H4 (cell line): ENCODE data around the gene NUMBL. TPM values are rescaled to one million over a fixed set of nuclear protein-coding genes. Genes with fewer than 3 reads are reported as not detected.
"Not testable (repeated sequence)": the region's sequence is repeated elsewhere in the genome, so short reads cannot be mapped to it uniquely, and the experiment has no call there.

Source experiments
- DNase-seq: peaks from one replicate; pipeline ENCODE4 v3.0.0-alpha.2; 2015; ENCODE audit warnings: low spot score
- total RNA-seq: library from RNA; depleted of rRNA; stranded (reverse); fragments of >200 nt; shearing (Covaris generic); gene quantifications from 2 replicates; pipeline ENCODE4 v1.2.3, GENCODE V29; 2014

Gene NUMBL
- total RNA-seq, 1 experiment from 2014 or later: 18.4 TPM

- no peak for DNase-seq
Observed at GRCh38 chr19:40663695-40664692, 26.5 kb downstream of the NUMBL start.

- peak; percentile 85 for DNase-seq
Observed at GRCh38 chr19:40662925-40663694, 27.3 kb downstream of the NUMBL start.

DNA sequence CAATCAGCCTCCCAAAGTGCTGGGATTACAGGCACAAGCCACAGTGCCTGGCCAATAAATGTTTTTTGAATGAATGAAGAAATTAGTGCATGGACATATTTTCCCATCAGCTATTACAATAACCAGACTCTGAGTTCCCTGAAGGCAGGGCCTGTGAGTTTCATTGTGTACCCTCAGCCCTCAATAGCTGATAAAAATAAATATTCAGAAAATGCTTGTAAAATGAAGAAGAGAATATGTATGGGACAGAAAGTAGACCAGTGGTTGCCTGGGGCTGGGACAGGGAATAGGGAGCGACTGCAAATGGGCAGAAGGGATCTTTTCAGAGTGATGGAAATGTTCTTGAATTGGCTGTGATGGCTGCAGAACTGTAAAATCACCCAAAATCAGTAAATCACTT lies 28.8 kb downstream of the NUMBL start:
- DNase-seq: no peak

GRCh38 chr19:40659566-40659965 lies 30.9 kb downstream of the NUMBL start:
- DNase-seq: no peak

DNA sequence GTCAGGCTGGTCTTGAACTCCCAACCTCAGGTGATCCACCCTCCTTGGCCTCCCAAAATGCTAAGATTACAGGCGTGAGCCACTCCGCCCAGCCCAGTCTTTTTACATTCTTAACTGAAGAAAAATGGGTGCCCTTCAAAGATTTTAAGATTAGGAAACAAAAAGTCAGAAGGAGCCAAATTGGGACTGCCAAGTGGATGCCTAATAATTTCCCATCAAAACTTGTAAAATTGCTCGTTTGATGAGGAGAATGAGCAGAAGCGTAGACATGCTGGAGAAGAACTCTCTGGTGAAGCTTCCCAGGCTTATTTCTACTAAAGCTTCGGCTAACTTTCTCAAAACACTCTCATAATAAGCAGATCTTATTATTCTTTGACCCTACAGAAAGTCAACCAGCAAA lies 31.3 kb downstream of the NUMBL start:
- no peak for DNase-seq

GRCh38 chr19:40658031-40658430 lies 32.4 kb downstream of the NUMBL start:
- no peak for DNase-seq

DNA sequence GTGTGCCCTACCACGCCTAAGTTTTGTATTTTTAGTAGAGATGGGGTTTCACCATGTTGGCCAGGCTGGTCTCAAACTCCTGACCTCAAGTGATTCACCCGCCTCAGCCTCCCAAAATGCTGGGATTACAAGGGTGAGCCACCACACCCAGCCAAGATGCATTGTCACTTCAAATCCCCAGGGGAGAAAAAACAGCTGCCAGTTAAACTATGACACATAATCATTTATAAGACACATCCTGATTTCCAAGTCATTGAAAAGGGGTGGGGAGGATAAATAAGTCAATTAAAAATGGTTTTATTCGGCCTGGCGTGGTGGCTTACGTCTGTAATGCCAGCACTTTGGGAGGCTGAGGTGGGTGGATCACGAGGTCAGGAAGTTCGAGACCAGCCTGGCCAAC lies 34.8 kb downstream of the NUMBL start:
- DNase-seq: not testable (repeated sequence)

- DNase-seq: not testable (repeated sequence)
Observed at GRCh38 chr19:40652303-40652702, 38.1 kb downstream of the NUMBL start.

DNA sequence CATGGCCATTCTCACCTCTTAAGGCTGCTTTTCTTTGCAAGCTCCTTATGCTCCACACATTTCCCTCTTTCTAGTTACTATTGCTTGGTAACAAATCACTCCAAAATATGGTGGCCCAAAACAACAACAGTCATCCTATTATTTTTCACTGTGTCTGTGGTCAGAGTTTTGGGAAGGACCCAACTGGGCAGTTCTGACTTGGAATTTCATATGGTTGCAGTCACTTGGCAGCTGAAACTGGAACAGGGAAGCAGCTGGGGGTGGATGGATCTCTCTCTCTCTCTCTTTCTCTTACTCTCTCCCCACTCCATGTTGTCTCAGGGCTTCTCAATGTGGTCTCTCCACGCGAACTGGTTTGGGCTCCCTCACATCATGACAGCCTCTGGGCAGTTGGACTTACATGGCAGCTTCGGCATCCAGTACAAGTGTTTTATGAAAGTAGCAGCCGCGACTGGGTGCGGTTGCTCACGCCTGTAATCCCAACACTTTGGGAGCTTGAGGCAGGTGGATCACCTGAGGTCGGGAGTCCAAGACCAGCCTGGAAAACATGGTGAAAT lies 39.6 kb downstream of the NUMBL start:
- no peak for DNase-seq

DNA sequence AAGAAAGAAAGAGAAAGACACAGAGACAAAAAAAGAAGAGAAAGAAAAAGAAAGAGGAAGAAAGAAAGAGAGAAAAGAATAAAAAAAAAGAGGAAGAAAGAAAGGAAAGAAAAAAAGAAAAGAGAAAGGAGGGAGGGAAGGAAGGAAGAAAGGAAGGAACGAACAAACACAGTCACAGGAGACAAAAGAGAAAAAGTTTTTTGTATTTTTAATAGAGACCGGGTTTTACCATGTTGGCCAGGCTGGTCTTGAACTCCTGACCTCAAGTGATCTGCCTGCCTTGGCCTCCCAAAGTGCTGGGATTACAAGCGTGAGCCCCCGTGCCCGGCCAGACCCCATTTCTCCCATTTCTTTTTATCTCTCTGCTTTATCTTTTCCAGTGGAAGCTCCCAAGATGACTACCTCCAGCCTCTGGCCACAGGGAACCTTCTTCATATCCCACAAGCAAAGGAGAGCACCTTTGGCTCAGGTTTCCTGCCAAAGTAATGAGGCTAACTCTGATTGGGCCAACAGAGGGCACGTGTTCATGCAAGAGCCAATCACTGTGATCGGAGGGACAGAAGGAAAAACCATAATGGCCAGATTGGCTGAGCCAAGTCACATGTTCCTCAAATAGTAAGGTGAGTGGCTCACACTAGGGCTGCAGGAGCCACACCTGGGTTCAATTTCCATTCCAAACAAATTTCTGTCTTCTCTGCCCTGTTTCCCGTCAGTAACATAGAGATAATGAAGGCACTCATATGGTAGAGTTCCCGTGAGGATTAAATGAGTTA lies 40.4 kb downstream of the NUMBL start:
- DNase-seq: not testable (repeated sequence)

GRCh38 chr19:40646743-40647254 lies 43.7 kb downstream of the NUMBL start:
- DNase-seq: no peak

DNA sequence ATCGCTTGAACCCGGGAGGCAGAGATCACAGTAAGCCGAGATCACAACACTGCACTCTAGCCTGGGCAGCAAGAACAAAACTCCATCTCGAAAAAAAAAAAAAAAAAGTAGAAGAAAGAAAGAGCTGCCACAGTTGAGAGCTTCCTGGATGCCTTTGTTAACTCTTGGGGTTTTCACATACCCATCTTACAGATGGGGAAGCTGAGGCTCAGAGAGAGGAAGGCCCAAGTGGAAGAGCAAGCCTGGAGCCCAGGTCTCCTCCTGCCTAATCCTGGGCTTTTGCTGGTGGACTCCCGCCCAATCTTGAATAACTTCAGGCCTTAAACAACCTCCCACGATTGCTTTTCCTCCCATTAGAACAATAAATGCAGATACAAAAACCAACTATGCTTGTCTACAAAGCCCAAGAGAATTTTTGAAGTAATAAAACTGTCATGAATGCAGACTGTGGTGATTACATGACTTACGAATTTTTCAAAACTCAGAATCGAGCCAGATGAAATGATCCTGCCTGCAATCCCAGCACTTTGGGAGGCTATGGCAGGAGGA lies 47.6 kb downstream of the NUMBL start:
- DNase-seq: no peak

- DNase-seq: no peak
Observed at GRCh38 chr19:40642051-40642706, 48.3 kb downstream of the NUMBL start.

GRCh38 chr19:40641281-40641680 lies 49.2 kb downstream of the NUMBL start:
- no peak for DNase-seq

DNA sequence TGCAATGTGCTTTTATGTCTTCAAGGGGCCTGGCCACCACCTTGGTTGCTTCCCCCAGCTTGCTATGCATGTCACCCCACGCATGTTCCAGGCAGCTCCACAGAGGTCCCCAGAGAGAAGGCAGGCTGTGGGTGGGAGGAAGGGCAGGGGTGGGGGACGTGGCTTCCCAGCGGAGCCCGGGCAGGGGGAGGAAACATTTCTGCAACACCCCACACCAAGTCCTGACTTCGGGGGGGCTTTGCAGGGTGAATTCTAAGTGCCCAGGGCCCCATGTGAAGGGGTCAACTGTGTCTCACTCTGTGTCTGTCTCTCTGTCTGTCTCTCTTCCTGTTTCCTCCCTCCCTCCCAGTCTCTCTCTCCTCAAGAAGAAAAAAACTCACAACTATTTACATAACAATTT lies 49.7 kb downstream of the NUMBL start:
- no peak for DNase-seq

DNA sequence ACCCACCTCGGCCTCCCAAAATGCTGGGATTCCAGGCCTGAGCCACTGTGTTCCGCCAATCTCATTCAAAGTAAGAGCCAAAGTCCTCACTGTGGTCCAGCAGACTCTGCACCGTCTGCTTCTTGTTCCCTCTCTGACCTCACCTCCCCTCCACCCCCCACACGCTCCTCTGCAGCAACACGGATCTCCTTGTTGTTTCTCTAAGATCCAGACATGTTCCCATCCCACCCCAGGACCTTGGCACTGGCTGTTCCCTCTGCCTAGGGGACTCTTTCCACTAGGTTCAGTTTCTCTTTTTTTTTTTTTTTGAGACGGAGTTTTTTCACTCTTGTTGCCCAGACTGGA lies 50.8 kb downstream of the NUMBL start:
- DNase-seq: no peak

DNA sequence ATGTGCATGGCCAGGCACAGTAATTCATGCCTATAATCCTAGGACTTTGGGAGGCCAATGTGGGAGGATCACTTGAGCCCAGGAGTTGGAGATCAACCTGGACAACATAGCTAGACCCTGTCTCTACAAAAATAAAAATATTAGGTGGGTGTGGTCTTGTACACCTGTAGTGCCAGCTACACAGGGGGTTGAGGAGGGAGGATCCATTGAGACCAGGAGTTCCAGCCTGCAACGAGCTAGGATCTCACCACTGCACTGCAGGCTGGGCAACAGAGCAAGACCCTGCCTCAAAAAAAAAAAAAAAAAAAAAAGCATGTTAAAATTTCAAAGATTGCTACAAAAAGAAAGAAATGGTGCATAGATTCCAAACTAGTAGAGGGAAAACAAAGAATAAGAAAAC lies 52.1 kb downstream of the NUMBL start:
- no peak for DNase-seq

- DNase-seq: no peak
Observed at GRCh38 chr19:40633207-40633606, 57.2 kb downstream of the NUMBL start.

- DNase-seq: no peak
Observed at GRCh38 chr19:40632311-40633036, 58.0 kb downstream of the NUMBL start.

DNA sequence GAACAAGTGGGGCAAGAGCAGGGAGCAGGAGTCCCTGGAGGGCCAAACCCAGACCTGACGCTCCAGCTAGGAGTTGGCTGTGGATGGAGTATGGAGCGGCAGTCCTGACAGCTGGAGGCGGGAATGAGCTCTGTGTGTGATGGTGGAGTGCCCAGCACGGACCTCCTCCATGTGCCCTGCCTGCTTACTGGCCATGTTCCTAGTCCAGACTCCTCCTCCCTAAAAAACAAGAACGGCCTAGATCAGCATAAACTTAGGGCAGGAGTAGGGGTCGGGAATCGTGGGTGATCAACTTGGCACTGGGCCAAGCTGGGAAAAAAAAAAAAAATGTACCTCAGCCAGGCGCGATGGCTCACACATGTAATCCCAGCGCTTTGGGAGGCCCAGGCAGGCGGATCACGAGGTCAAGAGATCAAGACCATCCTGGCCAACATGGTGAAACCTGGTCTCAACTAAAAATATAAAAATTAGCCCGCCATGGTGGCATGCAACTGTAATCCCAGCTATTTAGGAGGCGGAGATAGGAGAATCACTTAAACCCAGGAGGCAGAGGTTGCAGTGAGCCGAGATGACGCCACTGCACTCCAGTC lies 59.8 kb downstream of the NUMBL start:
- DNase-seq: no peak
